Fibroblast of skin of right quadriceps (primary cell): ENCODE data around the gene ZKSCAN4.

ENCODE experiments used
- DNase-seq: peaks from one replicate; pipeline ENCODE4 v3.0.0-alpha.2; 2013

The ZKSCAN4 gene

DNA sequence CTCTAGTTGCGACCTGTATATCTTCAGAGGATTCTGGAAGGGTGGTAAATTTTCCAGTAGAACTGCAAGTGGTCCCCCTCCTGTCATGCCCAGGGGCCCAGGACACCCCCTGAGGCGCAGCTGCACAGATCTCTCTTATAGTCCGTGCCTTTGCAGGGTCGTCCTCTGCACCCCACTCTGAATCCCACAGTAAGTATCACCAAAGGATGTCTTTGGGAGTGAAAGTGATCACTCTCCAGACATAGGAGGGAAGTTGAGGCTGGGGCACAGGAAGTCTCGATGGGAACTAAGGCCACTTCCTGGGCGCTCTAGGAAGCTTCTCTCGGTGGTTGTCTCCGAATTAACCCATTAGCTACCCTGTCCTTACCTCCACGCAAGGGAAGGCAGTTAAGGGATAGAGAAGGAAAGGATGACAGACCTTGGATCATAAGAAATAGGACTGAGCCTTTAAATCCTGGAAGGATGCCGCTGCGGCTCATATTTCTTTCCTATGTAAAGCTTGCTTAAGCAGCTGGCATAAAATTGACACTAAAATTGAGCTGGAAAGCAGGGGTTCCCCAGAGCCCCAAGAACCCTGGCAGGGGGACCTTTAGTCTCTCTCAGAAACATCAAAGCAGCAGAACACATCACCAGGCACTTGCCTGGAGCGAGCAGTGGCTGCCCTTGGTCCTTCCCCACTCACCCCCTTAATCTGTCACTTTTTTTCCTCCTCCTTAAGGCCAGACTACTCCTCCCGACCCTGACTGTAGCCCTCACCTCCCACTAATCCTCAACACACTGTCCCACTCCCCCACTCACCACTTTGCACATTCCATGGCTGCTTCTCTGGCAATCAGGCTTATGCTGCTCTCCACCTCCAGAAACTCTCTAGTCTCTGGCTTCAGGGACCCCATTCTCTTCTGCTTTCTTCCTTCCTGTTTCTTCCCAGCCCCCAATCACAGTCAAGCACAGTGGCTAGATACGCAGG lies at the start of gene ZKSCAN4:
Gene ZKSCAN4, minus strand, starts transcription at position 261 of the 967 bp plus-strand sequence. CDS start 289 bp downstream, outside the sequence.
- peak; percentile 91 for DNase-seq

DNA sequence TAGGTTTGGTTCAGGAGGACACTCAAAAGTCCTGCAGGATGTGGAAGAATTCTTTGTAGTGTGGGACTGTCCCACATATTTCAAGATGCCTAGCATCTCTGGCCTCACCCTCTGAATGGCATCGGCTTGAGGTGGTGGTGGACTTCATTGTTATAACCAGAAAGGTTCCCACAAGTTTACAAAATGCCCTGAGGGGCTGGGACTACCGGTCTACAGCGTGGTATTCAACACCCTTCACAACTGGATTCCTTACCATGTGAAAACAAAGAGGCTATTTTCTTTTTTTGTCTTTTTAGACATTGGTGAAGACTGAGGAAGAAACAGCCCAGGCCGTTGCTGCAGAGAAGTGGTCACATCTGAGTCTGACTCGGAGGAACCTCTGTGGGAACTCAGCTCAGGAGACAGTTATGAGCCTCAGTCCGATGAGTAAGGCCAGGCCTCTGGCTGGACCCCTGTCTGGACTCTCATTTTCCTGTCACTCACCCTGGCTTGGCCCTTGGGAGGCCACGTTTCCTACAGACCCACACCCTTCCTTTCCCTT lies 44.5 kb upstream of the ZKSCAN4 start:
- no peak for DNase-seq

DNA sequence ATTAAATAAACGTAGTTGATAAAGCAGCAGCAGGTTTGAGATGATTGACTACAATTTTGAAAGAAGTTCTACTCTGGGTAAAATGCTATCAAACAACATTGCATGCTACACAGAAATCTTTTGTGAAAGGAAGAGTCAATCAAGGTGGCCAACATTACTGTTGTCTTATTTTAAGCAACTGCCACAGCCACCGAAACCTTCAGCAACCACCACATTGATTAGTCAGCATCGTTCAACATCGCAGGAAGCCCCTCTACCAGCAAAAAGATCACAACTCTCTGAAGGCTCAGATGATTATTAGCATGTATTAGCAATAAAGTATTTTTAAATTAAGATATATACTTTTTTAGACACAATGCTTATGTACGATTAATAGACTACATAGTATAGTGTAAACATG lies 43.3 kb upstream of the ZKSCAN4 start:
- DNase-seq: no peak

DNA sequence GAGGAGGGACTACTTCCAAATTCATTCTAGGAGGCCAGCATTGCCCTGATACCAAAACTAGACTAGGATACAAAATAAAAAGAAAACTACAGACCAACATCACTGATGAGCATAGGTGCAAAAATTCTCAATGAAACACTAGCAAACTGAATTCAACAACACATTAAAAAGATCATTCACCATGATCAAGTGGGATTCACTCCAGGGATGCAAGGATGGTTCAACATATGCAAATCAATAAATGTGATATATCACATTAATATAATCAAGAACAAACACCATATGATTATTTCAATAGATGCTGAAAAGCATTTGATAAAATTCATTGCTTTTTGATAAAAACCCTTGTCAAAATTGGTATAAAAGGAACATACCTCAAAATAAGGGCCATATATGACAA lies 39.5 kb upstream of the ZKSCAN4 start:
- no peak for DNase-seq

DNA sequence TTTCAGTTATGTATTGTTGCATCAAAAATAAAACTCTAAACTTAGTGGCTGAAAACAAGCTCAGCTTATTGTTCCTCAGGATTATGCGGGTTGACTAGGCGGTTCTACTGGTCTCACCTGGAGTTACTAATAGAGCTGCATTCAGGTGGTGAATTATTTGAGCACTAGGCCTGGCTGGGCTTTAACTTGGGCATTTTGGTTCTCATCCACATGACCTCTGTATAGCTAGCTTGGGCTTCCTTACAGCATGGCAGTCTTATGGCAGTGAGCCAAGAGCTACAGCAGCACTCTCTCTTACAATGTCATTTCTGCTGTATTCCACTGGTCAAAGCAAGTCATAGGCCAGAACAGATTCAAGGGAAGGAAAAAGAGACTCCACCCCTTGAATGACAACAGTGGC lies 30.9 kb upstream of the ZKSCAN4 start:
- DNase-seq: no peak

DNA sequence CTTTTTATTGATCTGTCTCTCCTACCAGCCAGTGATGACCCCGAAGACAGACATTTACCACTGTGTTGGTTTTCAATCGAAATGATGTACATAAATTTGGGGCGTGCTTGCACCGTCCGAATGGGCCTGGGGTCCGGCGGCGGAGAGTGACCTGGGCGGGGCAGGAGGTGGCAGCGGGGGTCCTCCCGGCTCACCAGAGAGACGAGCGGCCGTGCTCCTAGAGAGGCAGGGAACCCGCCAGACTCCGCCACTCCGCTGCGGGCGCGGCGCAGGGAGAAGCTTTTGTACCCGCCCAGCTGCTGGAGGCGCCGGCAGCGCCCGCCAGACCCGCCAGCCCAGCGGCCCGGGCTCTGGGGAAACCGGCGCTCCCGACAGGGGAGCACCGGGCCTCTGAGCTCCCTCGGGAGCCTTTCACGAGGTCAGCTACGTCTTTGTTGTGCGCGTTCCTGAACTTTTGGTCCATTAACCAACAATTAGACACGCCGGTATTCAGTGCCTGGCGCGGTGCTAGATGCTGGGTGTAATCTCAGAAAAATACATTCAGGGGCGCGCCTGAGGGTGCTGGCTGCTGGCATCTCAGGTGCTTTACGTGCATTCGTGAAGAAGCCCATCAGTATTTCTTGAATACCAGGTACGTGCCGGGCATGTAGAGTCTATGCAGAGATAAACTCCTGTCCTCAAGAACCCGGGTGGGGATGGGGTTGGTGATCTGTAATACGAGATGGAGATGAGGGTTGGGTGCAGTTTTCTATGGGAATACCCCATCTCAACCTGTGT lies 29.4 kb upstream of the ZKSCAN4 start, which contains the start of gene PGBD1:
Gene PGBD1, plus strand, starts transcription at position 285 of the 777 bp plus-strand sequence. CDS start 2,242 bp downstream, outside the sequence.
- DNase-seq: peak; percentile 77

DNA sequence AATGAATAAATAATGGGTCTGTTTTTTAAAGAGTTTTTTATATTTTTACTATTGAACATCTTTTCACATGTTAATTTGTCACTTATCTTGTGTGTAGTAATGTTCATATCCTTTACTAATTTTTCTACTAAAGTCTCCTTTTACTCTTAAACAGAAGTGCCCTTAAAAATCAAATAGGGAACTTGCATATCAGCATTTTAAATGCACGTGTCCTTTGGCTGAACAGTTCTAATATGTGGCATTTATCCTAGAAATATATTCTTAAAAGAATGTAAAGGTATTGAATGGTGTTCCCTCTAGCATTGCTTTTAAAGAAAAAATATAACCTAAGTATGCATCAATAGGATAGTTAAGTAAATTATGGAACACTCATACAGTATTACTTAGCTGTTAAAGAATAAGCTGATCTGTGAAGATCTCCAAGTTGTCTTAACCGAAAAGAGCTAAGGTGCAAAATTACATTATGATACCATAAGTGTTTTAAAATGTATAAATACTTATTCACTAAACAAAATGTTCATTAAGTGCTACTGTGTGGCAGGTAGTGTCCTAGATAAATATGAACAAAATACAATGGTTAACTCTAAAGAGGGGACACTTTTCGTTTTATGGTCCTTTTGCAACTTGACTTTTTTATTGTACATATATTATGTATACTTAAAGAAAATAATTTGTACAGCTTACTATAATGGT lies 28.7 kb upstream of the ZKSCAN4 start:
- DNase-seq: no peak

DNA sequence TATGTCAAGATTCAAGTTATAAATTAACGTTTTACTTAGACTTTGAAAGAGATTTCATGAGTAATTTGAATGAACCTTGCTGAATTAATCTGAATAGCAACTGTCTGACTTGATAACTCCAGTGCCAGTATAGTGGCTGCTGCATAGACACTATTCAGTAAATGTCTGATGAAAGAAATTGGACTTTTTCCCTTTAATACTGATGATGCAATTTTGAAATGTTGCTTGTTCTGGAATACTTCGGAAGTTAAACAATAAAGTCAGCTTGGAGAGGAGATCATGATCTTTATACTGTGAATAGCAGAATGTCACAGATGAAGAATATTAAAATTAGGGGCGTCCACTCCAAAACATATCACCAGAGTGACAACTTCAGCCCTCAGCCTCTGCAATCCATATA lies 25.7 kb upstream of the ZKSCAN4 start:
- DNase-seq: no peak

DNA sequence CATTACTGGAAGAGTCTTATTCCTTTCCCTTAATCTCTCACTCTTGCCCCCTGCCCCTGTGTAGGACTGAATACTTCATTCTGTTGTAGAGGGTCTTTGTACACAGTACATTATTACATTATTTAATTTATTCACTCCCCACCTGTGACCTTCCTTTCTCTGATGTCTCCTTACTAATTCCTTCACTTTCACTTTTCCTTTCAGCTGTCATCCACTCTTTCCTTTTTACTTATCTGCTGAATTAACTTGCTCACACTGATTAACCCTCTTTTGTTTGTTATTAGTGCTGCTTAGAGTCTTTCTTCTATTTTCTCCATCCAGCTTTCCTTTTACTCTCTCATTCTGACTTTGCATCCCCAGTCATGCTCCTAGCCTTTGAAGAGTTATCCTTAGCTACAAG lies 22.8 kb upstream of the ZKSCAN4 start:
- DNase-seq: no peak

DNA sequence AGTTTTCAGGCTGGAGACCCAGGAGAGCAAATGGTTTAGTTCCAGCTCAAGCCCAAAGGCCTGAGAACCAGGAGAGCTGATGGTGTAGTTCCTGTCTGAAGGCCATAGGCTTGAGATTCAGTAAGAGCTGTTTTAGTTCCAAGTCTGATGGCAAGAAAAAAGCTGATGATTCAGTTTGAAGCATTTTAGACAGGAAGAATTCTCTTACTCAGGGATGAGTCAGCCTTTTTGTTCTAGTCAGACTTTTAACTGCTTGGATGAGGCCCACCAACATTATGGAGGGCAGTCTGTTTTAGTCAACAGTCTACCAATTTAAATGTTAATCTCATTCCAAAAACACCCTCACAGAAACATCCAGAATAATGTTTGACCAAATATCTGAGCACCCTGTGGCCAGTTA lies 17.4 kb upstream of the ZKSCAN4 start:
- peak; percentile 87 for DNase-seq

DNA sequence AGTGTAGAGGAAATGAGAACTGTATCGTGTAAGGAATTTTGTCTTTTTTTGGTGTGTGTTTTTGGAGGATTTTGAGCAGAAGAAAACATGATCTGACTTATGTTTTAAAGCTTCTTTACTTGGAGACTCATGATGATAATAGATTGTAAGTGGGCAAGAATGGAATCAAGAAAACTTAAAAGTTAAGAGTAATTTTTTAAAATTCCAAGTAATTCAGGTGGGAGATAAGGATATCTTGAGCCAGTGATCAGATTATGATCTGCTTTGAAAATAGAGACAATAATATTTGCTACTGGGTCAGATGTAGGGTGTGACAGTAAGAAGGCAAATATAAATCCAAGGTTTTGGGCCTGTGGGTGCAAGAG lies 15.6 kb upstream of the ZKSCAN4 start:
- no peak for DNase-seq

DNA sequence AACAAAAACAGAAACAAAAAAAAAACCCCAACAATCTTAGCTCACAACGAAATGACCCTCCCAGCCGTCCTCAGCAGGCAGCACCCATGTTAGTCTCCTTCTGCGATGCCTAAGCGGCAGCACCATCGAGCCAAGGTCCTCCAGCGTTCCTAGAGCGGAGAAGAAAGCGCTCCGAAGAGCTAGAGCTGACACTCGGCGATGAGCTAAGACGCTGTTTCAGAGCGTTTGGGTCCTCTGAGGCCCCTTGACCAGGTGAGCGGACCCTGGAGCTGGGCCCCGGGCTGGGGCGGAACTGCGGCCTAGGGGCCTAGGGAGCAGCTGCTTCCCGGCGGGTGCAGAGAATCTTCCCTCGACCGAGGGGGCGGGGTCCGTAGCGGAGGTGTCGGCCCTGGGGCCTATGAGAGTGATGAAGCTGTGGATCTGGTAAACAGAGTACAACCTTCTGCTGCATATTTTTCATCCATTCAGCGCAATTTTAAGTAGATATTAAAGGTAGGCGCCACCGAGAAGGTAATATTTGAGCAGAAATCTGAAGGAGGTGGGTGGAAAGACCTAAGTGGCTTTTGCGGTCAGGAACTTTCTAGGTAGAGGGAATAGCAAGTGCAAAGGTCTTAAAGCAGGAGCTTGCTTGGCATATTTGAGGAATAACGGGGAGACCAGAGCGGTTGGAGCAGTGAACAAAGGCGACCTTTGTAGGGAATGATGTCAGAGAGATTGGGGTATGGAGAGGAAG lies 15.1 kb upstream of the ZKSCAN4 start, which contains the start of gene ZSCAN26:
Gene ZSCAN26, plus strand, starts transcription at position 182 of the 733 bp plus-strand sequence. CDS start 4,777 bp downstream, outside the sequence.
- peak; percentile 89 for DNase-seq

DNA sequence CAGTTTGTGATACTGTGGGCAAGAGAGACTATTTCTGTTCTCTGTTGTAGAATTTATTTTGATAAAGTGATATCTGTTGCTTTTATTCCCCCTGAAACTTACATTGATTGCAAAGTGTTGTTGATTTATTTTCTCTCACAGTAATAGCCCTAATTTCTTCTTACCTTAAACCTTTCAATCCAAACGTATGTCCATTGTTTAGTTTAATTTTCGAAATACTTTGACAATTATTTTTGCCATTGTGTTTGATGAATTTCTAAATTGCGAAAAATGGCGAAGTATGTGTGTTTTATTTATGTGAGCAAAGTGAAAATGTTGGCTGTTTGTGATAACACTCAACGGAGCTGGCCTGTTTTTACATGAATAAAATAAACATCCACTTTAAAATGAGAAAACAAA lies 14.5 kb upstream of the ZKSCAN4 start:
- DNase-seq: no peak

DNA sequence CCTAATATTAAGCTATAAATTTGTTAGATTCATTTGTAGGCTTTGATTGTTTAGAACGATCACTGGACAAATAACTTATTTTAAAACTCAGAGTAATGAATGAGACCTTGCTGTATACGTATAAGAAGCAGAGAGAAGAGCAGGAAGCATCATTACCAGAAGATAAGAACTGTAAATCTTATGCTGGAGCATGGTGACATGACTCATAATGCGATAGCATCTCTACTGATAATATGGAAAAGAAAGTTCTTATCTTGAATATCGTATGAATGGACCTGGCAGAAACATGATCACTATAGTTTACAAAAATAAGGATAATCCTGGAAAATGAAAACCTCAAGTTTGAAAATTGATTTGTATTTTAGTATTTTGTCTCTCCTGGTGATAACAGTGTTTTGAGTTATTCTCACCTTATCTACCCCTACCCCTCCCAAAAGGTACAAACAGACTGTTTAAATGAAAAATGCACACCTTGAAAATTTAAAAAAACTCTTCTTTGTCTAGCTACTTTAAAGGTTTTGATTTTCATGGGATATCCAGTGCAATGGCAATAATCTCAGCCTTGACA lies 12.8 kb upstream of the ZKSCAN4 start:
- DNase-seq: no peak

DNA sequence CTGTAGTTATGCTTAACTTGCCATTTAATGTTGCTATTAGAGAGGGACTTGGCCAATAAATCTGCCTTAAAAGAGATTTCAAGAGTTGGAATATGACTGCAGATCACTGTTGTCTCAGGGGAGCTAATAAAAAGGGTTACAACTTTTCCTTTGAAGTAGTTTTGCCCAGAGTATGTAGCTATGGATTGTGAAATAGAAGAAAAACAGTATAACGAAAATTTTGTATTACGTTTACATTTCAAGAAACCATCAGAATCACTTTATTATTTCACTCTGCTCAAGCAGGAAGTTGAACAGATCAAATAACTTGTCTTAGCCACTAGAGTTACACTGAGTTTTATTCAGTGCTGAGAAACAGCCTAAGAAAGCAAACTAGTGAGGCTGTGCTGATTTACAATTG lies 11.9 kb upstream of the ZKSCAN4 start:
- DNase-seq: no peak

DNA sequence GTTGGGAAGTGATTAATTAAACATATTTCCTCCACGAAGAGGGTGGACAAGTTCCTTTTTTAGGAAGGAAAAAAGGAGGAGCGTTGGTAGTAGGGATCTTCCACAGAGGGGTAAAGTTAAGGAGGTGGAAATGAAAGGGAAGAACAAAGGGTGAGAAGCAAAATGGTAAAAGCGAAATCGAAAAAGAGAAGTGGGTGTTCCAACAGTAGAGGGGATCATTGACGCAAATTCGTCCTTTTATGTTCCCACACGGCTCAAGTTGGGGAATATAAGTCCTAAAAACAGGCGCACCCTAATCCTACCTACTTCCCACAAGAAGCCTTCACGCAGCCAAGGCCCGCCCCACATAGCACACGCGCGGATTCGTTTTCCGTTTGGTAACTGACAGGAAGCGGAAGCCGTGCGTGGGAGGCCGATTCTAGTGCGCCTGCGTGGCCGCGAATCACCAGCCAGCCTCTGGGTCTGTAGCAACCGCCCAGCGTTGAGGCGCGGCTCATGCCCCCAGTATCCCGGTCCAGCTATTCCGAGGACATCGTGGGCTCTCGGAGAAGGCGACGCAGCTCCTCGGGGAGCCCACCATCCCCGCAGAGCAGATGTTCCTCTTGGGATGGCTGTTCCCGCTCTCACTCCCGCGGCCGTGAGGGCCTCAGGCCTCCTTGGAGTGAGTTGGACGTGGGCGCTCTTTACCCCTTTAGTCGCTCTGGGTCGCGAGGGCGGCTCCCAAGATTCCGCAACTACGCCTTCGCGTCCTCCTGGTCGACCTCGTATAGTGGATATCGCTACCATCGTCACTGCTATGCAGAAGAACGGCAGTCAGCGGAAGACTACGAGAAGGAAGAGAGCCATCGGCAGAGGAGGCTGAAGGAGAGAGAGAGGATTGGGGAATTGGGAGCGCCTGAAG lies 7.1 kb upstream of the ZKSCAN4 start, which contains the start of gene NKAPL:
Gene NKAPL, plus strand, starts transcription at position 421 of the 901 bp plus-strand sequence. Its CDS starts 75 bp downstream, at position 496.
- peak; percentile 70 for DNase-seq

DNA sequence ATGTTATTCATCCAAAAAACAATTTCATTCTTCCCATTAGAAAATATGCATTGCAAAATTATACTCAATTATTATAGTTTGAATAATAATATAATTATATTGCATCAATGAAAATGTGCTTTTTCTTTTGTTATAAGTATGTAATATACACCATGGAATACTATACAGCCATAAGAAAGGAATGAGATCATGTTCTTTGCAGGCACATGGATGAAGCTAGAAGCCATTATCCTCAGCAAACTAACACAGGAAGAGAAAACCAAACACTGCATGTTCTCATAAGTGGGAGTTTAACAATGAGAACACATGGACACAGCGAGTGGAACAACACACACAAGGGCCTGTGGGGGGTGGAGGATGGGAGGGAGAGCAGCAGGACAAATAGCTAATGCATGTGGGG lies 5.0 kb upstream of the ZKSCAN4 start:
- DNase-seq: no peak

DNA sequence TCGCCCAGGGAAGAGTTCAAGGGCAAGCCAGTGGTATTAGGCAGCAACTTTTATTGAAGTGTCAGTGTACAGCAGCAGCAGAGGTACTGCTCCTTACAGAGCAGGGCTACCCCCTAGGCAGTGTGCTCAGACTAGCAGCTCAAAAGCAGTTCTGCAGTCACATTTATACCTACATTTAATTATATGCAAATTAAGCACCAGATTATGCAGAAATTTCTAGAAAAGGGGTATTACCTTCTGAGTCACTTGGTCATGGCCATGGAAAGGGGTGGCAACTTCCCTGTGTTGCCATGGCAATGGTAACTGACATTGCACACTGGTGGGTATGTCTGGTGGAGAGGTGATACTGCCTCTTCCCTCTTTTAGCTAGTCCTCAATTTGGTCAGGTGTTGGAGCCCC lies 2.1 kb upstream of the ZKSCAN4 start:
- no peak for DNase-seq

DNA sequence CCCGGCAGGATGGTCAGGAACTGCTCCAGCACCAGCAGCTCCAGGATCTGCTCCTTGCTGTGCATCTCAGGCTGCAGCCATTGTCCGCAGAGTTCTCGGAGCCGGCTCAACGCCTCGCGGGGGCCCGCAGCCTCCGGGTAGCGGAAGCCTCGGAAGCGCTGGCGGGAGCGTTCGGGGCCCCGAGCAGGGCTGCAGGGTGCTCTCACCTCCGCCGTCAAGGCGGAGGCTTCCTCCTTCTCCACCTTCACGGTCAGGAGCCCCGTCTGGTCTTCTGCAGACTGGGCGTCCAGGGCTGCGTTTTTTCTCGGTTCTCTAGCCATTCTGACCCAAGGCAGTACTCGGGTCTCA lies 434 bp downstream of the ZKSCAN4 start:
- no peak for DNase-seq

DNA sequence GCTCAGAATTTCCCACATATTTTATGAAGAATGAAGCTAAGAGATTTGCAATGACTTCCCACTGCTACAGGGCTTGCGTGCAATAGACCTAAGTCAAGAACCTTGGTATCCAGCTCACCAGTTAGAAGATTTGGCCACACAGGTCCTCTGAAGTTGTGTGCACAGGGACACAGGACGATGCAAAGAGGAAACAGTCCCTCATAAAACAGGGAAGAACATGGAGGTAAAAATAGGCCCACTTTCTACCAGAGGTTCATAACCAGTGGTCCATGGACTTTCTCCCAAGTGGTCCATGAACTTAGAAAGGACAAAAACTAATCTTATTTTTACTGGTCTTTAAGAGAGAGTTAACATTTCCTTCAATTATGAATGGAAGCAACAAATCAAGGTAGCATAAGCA lies 1.3 kb downstream of the ZKSCAN4 start:
- DNase-seq: no peak

DNA sequence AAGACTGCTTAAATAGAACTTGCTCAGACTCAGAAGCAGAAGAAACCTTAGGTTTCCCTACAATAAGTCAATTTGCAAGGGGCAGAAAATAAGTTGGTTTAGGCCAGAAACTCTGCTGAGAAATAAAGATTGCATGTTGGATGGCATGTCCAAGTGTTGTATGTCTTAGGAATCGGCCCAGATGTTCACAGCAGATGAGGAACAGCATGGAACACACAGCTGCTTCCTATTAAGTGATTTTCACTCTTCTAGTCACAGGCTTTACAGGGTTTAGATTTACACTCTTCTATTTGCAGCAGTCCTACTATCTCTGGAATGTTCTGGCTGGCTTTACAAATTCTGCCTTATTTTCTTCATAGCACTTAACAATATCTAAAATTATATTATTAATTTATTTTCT lies 3.2 kb downstream of the ZKSCAN4 start:
- no peak for DNase-seq
